Kidney epithelial cell (primary cell): Measurements from ENCODE around the gene DIP2C. TPM values are rescaled to one million over a fixed set of nuclear protein-coding genes. Genes with fewer than 3 reads are reported as not detected.
"Not testable (repeated sequence)": the region's sequence is repeated elsewhere in the genome, so short reads cannot be mapped to it uniquely, and the experiment has no call there.

Experiments used
- DNase-seq: peaks from one replicate; pipeline ENCODE4 v3.0.0-alpha.2; 2010; ENCODE audit warnings: low read depth
- H3K27me3 ChIP-seq: 2 replicates; pipeline ENCODE4 v1.6.0; 2011; ENCODE audit warnings: low read length; ENCODE audit not compliant: control insufficient read depth, insufficient read depth
- H3K36me3 ChIP-seq: 2 replicates; pipeline ENCODE4 v1.5.1; 2011; ENCODE audit warnings: low read length; ENCODE audit not compliant: control insufficient read depth, insufficient read depth
- H3K4me3 ChIP-seq: 2 replicates; pipeline ENCODE4 v1.5.1; 2011; ENCODE audit warnings: low read depth, mild to moderate bottlenecking, control low read depth, low read length
- total RNA-seq: library from RNA; depleted of rRNA; stranded (reverse); fragments of >200 nt; gene quantifications from 2 replicates; pipeline ENCODE4 v1.2.3, GENCODE V29; 2015
- TF ChIP-seq, protein P1 (sequence below): IDR thresholded peaks from 2 replicates; pipeline ENCODE4 v1.5.1; 2011; ENCODE audit warnings: mild to moderate bottlenecking, moderate library complexity, low read length, control low read depth, inconsistent platforms; ENCODE audit not compliant: insufficient read depth, poor library complexity, severe bottlenecking

The DIP2C gene
- total RNA-seq, 1 donor from 2014 or later: 19.2 TPM

DNA sequence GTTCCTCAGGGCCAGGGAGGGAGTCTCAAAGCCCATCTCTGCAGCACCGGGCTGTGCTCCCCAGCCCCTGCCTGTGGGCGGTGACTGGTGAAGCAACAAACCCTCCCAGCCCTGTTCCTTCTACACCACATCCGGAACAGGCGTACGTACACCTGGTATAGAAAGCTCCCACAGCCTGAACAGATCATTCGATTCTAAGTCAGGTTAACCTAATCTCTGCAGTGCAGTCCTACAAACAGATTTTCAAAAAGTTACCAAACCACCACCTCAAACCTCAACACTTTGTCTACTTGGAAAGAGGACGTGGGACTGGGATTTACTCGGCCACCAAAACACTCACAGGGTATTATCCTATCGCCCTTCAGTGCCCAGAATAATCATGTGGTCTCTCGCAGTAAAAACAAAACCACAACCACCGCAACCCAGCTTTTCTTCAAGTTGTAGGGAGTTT is 238.4 kb downstream of the DIP2C start:
- H3K27me3 ChIP-seq: no peaks in the 10 kb centered on the region
- H3K4me3 ChIP-seq: no peak overlapping the region
- DNase-seq: no peak
- H3K36me3 ChIP-seq: no peaks in the 10 kb centered on the region
- TF ChIP-seq, protein P1, sequence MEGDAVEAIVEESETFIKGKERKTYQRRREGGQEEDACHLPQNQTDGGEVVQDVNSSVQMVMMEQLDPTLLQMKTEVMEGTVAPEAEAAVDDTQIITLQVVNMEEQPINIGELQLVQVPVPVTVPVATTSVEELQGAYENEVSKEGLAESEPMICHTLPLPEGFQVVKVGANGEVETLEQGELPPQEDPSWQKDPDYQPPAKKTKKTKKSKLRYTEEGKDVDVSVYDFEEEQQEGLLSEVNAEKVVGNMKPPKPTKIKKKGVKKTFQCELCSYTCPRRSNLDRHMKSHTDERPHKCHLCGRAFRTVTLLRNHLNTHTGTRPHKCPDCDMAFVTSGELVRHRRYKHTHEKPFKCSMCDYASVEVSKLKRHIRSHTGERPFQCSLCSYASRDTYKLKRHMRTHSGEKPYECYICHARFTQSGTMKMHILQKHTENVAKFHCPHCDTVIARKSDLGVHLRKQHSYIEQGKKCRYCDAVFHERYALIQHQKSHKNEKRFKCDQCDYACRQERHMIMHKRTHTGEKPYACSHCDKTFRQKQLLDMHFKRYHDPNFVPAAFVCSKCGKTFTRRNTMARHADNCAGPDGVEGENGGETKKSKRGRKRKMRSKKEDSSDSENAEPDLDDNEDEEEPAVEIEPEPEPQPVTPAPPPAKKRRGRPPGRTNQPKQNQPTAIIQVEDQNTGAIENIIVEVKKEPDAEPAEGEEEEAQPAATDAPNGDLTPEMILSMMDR: no peak

DNA sequence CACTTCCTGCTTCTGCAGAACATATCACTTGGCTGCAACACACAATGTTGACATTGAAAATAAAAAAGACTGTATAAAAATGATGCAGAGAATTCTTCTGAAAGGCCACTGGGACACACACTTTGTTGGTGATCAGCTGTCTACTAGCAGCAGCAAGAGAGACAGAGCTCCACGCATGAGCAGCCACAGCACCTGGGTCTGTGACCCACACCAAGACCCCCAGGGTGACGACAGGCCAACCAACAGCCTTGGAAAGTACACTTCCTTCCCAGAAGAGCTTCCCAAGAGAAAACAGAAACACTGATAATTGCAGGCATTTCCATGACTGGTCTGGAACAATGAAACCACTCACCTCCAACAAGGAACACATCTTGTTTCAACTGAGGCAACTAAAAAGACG is 239.0 kb downstream of the DIP2C start:
- Histone ChIP-seq H3K36me3 (no peaks in the 10 kb centered on the region), H3K4me3 (no peak overlapping the region), H3K27me3 (no peaks in the 10 kb centered on the region)
- TF ChIP-seq, protein P1: no peak
- no peak for DNase-seq

DNA sequence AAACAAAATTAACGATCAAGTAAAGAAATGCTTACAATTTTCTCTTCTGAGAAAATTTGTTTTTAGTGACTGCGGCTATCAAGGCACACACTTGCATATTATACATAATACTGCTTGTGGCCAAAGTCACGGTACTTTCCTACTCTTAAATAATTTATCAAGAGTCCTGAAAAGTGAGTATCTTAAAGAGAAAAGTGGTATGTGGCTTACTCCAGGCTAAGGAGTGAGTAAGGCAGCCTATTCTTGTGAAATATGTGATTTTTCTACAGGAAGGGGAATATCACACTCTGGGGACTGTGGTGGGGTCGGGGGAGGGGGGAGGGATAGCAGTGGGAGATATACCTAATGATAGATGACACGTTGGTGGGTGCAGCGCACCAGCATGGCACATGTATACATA is 240.1 kb downstream of the DIP2C start:
- H3K36me3 ChIP-seq, DNase-seq, H3K4me3 ChIP-seq, H3K27me3 ChIP-seq: not testable (repeated sequence)

DNA sequence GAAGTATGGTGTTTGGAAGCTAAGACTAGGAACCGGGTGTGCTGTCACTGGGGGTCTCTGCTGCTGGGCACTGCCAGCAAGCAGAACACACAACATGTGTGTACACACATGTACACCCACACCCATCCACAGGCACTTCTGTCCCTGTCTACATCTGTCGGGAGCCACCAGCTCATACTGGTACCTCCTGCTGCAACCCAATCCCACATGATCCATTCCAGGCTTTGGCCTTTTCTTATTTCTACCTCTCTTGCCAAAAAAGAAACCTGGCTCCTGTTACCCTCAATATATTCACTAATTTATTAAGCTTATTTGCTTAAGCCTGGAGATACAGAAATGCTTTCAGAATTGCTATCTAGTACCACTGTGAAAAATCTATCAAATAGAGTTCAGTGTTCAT is 246.0 kb downstream of the DIP2C start:
- TF ChIP-seq, protein P1: no peak
- Histone ChIP-seq H3K4me3 (no peak overlapping the region), H3K36me3 (peaks cover 1% of the 10 kb centered on the region), H3K27me3 (no peaks in the 10 kb centered on the region)
- DNase-seq: no peak

DNA sequence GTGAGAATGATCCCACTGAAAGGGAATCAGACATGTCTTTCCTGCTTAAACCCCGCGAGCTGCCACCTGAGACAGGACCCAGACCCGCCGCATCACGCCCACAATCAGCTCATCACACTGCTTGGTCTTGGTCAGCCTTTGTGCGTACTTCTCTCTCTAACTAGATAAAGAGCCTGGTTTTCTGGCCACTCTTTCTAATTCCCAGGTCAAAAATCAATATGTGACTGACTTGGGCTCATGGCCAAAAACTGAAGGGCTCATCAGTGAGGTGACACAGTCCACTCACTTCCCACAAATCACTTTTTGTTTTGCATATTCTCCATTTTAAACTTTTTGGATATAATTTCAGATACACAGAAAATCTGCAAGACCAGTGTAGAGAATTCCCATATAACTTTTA is 247.3 kb downstream of the DIP2C start:
- DNase-seq: no peak
- H3K36me3 ChIP-seq: peaks cover 1% of the 10 kb centered on the region
- no peaks in the 10 kb centered on the region for H3K27me3 ChIP-seq
- TF ChIP-seq, protein P1: no peak
- H3K4me3 ChIP-seq: no peak overlapping the region

DNA sequence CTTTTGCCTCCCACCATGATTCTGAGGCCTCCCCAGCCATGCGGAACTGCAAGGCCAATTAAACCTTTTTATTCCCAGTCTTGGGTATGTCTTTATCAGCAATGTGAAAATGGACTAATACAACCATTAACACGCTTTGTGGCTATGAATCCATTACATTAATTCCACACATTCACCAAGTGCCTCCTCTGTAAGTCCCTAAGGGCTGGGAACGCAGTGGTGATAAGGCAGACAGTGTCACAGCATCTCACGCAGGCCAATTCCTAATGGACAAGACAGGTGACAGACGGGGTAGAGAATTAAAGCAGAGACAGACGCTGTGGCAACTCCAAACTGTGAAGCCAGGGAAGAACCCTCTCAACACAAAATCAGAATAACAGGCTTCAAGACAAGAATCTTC is 247.8 kb downstream of the DIP2C start:
- H3K4me3 ChIP-seq: no peak overlapping the region
- H3K27me3 ChIP-seq: no peaks in the 10 kb centered on the region
- H3K36me3 ChIP-seq: peaks cover 1% of the 10 kb centered on the region
- TF ChIP-seq, protein P1: no peak
- no peak for DNase-seq

DNA sequence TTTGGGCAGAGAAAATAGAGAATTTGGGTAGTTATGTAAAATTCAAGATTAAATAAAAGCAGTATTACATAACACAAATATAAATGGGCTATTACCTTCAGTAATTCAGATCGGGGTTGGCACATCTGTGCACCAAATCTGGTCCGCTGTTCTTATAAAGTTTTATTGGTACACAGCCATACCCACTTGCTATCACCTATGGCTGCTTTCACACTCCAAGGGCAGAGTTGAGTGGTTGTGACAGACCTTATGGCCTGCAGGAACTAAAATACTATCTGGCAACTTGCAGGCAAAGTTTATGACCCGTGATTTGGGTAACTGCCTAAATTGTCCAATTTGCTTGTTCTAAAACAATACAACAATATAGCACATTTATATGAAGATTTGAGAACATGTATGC is 249.3 kb downstream of the DIP2C start:
- TF ChIP-seq, protein P1: no peak
- no peak overlapping the region for H3K4me3 ChIP-seq

More for the DNA sequence above, 249.3 kb downstream of the DIP2C start:
- no peaks in the 10 kb centered on the region for H3K27me3 ChIP-seq
- no peak for DNase-seq
- peaks cover 1% of the 10 kb centered on the region for H3K36me3 ChIP-seq
